ENCODE results near the gene GPHN.

GRCh38 chr14:67218126-67218525 is 710.2 kb downstream of the GPHN start:
- TF ChIP-seq, protein P1, sequence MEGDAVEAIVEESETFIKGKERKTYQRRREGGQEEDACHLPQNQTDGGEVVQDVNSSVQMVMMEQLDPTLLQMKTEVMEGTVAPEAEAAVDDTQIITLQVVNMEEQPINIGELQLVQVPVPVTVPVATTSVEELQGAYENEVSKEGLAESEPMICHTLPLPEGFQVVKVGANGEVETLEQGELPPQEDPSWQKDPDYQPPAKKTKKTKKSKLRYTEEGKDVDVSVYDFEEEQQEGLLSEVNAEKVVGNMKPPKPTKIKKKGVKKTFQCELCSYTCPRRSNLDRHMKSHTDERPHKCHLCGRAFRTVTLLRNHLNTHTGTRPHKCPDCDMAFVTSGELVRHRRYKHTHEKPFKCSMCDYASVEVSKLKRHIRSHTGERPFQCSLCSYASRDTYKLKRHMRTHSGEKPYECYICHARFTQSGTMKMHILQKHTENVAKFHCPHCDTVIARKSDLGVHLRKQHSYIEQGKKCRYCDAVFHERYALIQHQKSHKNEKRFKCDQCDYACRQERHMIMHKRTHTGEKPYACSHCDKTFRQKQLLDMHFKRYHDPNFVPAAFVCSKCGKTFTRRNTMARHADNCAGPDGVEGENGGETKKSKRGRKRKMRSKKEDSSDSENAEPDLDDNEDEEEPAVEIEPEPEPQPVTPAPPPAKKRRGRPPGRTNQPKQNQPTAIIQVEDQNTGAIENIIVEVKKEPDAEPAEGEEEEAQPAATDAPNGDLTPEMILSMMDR (IDR thresholded peaks at IDR 0.05), result no peak
- no peak for TF ChIP-seq POLR2AphosphoS5 (IDR thresholded peaks at IDR 0.05)
- no peak for TF ChIP-seq POLR2A (IDR thresholded peaks at IDR 0.05; ENCODE audit: low read depth)
- TF ChIP-seq EP300 (IDR thresholded peaks at IDR 0.05), result no peak

Measured in esophagus muscularis mucosa (tissue), 4 donors.